ENCODE results near the gene NGDN. TPM values are rescaled to one million over a fixed set of nuclear protein-coding genes. Genes with fewer than 3 reads are reported as not detected.
A peak's percentile ranks its signal among the peaks of the same experiment; 100 is the strongest.

NGDN gene
- total RNA-seq, 1 donor from 2014 or later, result 60.1 TPM

DNA sequence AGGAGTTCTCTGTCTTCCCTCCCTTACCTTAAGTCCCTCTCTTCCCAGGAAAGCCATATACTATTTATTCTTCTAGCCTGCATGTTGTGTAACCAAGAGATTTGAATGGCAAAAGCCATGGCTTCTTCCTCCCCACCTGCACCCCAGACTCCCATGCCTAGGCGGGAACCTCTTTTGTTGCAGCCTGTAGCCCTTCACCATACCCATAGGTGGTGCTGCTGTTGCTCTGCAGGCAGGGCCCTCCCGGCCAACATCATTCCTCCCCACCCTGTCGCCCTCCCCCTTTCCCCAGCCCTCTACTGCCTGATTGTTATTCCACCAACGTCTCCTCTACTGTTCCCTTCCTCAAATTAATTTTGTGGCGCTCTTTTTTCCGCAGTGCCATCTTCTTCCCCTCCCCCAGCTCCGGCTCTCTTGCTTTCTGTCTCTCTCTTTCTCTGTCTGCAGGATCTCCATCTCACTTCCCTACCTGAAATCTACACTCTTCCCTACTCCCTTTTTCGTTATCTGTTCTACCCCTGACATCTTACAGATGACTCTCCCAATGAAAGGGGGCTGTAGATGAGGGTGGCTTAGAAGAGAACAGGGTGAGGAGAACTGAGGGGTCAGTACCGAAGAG, 13.8 kb downstream of the NGDN start:
- TF ChIP-seq EZH2phosphoT487 (IDR thresholded peaks at IDR 0.05), result no peak
- TF ChIP-seq, protein P1, sequence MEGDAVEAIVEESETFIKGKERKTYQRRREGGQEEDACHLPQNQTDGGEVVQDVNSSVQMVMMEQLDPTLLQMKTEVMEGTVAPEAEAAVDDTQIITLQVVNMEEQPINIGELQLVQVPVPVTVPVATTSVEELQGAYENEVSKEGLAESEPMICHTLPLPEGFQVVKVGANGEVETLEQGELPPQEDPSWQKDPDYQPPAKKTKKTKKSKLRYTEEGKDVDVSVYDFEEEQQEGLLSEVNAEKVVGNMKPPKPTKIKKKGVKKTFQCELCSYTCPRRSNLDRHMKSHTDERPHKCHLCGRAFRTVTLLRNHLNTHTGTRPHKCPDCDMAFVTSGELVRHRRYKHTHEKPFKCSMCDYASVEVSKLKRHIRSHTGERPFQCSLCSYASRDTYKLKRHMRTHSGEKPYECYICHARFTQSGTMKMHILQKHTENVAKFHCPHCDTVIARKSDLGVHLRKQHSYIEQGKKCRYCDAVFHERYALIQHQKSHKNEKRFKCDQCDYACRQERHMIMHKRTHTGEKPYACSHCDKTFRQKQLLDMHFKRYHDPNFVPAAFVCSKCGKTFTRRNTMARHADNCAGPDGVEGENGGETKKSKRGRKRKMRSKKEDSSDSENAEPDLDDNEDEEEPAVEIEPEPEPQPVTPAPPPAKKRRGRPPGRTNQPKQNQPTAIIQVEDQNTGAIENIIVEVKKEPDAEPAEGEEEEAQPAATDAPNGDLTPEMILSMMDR (IDR thresholded peaks at IDR 0.05), result peak; percentile 78
- H3K36me3 ChIP-seq, result peaks cover 7% of the 10 kb centered on the region
- H3K9ac ChIP-seq, result no peak overlapping the region
- peaks cover 16% of the 10 kb centered on the region for H4K20me1 ChIP-seq (ENCODE audit: low read depth)
- Mint-ChIP-seq H3K9me3 (no peaks in the 10 kb centered on the region), H3K36me3 (peaks cover 2% of the 10 kb centered on the region), H3K4me1 (peaks cover 60% of the 10 kb centered on the region), H3K4me3 (no peak overlapping the region), H3K27me3 (ENCODE audit: insufficient read depth, low read depth) (peaks cover 2% of the 10 kb centered on the region), H3K27ac (peak overlapping the region; percentile 3)
- no peaks in the 10 kb centered on the region for H3K27me3 ChIP-seq
- peaks cover 43% of the 10 kb centered on the region for H3K4me1 ChIP-seq
- H3K9me3 ChIP-seq (ENCODE audit: low read depth), result no peaks in the 10 kb centered on the region
- no peak overlapping the region for H3K27ac ChIP-seq
- DNase-seq (ENCODE audit: low spot score), result peak; percentile 87
- H3K79me2 ChIP-seq (ENCODE audit: low read depth), result no peaks in the 10 kb centered on the region
- H3K4me3 ChIP-seq, result no peak overlapping the region
- H2AFZ ChIP-seq (replicated peaks), result no peak overlapping the region
- H3F3A ChIP-seq (ENCODE audit: low read depth), result peaks cover 63% of the 10 kb centered on the region
- peak overlapping the region; percentile 56 for H3K4me2 ChIP-seq

DNA sequence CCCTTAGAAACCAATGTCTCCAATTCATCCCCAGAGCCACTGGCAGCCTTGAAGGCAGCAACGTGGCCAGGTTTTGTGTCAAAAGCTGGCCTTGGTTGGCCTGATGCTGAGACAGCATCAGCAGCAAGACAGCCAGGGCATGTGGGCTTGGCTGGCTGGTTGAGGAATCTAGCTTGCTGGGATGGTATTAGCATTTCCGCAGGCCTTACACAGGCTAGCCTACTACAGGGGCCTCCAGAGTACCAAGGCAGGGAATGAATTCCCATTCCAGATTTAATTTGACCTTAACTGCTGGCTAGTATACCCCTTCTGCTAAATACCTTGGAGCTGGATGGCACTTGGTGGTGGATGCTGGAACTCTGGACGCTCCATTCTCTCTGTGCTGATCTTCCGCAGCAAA, 15.8 kb downstream of the NGDN start:
- no peak overlapping the region for H3K4me2 ChIP-seq
- Mint-ChIP-seq H3K27me3 (ENCODE audit: insufficient read depth, low read depth) (peaks cover 2% of the 10 kb centered on the region), H3K27ac (peak overlapping the region; percentile 29), H3K4me3 (no peak overlapping the region), H3K9me3 (no peaks in the 10 kb centered on the region), H3K36me3 (peaks cover 3% of the 10 kb centered on the region), H3K4me1 (peaks cover 60% of the 10 kb centered on the region)
- no peaks in the 10 kb centered on the region for H3K27me3 ChIP-seq
- peaks cover 16% of the 10 kb centered on the region for H4K20me1 ChIP-seq (ENCODE audit: low read depth)
- peak overlapping the region; percentile 31 for H3K27ac ChIP-seq
- H3K36me3 ChIP-seq, result no peaks in the 10 kb centered on the region
- H3K79me2 ChIP-seq (ENCODE audit: low read depth), result no peaks in the 10 kb centered on the region
- no peak overlapping the region for H2AFZ ChIP-seq (replicated peaks)
- peaks cover 43% of the 10 kb centered on the region for H3K4me1 ChIP-seq
- no peak overlapping the region for H3K9ac ChIP-seq
- no peak overlapping the region for H3K4me3 ChIP-seq
- TF ChIP-seq EZH2 (IDR thresholded peaks at IDR 0.05) (no peak), EZH2phosphoT487 (IDR thresholded peaks at IDR 0.05) (no peak)
- TF ChIP-seq, protein P1 (IDR thresholded peaks at IDR 0.05), result no peak
- H3K9me3 ChIP-seq (ENCODE audit: low read depth), result no peaks in the 10 kb centered on the region
- DNase-seq (ENCODE audit: low spot score), result no peak
- H3F3A ChIP-seq (ENCODE audit: low read depth), result peaks cover 52% of the 10 kb centered on the region

DNA sequence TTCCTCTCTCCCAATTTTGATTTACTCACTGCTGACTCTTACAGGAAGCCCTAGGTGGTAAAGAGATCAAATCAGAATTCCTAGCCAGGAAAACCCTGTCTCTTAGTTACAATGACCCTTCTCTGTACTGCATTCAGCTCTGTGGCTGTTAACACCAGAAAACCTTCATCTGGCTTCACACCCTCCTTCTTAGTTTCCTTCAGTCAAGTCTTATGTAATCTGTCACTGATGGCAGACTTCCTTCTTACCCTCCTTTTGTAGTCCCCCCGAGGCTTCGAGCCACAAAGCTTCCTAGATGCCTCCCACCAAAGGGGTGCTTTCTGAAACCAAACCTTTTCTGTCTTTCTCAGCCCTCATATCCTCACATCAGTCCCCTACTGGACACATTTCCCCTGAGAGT, 16.5 kb downstream of the NGDN start:
- Histone ChIP-seq H3K79me2 (ENCODE audit: low read depth) (no peaks in the 10 kb centered on the region), H3K27me3 (no peaks in the 10 kb centered on the region), H3K4me1 (peaks cover 43% of the 10 kb centered on the region), H3K9me3 (ENCODE audit: low read depth) (no peaks in the 10 kb centered on the region), H3F3A (ENCODE audit: low read depth) (peaks cover 46% of the 10 kb centered on the region), H3K4me3 (no peak overlapping the region), H3K4me2 (no peak overlapping the region), H3K36me3 (no peaks in the 10 kb centered on the region), H3K27ac (peak overlapping the region; percentile 51), H3K9ac (no peak overlapping the region), H4K20me1 (ENCODE audit: low read depth) (peaks cover 9% of the 10 kb centered on the region), H2AFZ (replicated peaks) (no peak overlapping the region)
- TF ChIP-seq EZH2 (IDR thresholded peaks at IDR 0.05) (no peak), EZH2phosphoT487 (IDR thresholded peaks at IDR 0.05) (no peak)
- TF ChIP-seq, protein P1 (IDR thresholded peaks at IDR 0.05), result no peak
- H3K4me3 Mint-ChIP-seq, result no peak overlapping the region
- peaks cover 3% of the 10 kb centered on the region for H3K36me3 Mint-ChIP-seq
- peaks cover 60% of the 10 kb centered on the region for H3K4me1 Mint-ChIP-seq
- no peaks in the 10 kb centered on the region for H3K9me3 Mint-ChIP-seq
- peak overlapping the region; percentile 61 for H3K27ac Mint-ChIP-seq
- peaks cover 2% of the 10 kb centered on the region for H3K27me3 Mint-ChIP-seq (ENCODE audit: insufficient read depth, low read depth)
- no peak for DNase-seq (ENCODE audit: low spot score)

All from neural progenitor cell (in vitro differentiated cells).